ENCODE results near the gene APOO. TPM values are rescaled to one million over a fixed set of nuclear protein-coding genes. Genes with fewer than 3 reads are reported as not detected.

APOO gene
- total and polyA plus RNA-seq, 2 of the 13 experiments (the other 11 are each of a cell fraction or from before 2014, with no cell fraction given), result 9.7 to 22.1 TPM

- TF ChIP-seq, protein P1, sequence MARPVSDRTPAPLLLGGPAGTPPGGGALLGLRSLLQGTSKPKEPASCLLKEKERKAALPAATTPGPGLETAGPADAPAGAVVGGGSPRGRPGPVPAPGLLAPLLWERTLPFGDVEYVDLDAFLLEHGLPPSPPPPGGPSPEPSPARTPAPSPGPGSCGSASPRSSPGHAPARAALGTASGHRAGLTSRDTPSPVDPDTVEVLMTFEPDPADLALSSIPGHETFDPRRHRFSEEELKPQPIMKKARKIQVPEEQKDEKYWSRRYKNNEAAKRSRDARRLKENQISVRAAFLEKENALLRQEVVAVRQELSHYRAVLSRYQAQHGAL (CRISPR knock-in tag; IDR thresholded peaks at IDR 0.05; ENCODE audit: not compliant biosample characterization), result no peak
- no peak for TF ChIP-seq ZNF253 (CRISPR knock-in tag; IDR thresholded peaks at IDR 0.05; ENCODE audit: borderline replicate concordance)
- peak; percentile 81 for TF ChIP-seq ZNF564 (CRISPR knock-in tag; IDR thresholded peaks at IDR 0.05)
- peak; percentile 57; the same call in 1 of the 2 replicates for TF ChIP-seq ETV5 (CRISPR knock-in tag; IDR thresholded peaks at IDR 0.05; ENCODE audit: borderline replicate concordance)
- no peak for TF ChIP-seq SIN3A (IDR thresholded peaks at IDR 0.05; ENCODE audit: borderline replicate concordance, low read depth, low read length)
- TF ChIP-seq NR2F2 (IDR thresholded peaks at IDR 0.05; ENCODE audit: borderline replicate concordance, low read depth), result 0 out of 2 replicates have a peak, but pooled peaks have one; percentile 19
- no peak for TF ChIP-seq SOX6 (IDR thresholded peaks at IDR 0.05)
- TF ChIP-seq SOX6 (CRISPR knock-in tag; IDR thresholded peaks at IDR 0.05), result peak; percentile 58; the same call in 1 of the 2 replicates
- TF ChIP-seq FOSL1 (CRISPR knock-in tag; IDR thresholded peaks at IDR 0.05; ENCODE audit: borderline replicate concordance), result no peak
- TF ChIP-seq ZNF496 (CRISPR knock-in tag; IDR thresholded peaks at IDR 0.05; ENCODE audit: insufficient replicate concordance), result no peak
- peak; percentile 27; the same call in 1 of the 2 replicates for TF ChIP-seq GFI1 (CRISPR knock-in tag; IDR thresholded peaks at IDR 0.05; ENCODE audit: borderline replicate concordance)
- no peak for TF ChIP-seq ZZZ3 (CRISPR knock-in tag; IDR thresholded peaks at IDR 0.05; ENCODE audit: borderline replicate concordance)
- TF ChIP-seq, protein P2, sequence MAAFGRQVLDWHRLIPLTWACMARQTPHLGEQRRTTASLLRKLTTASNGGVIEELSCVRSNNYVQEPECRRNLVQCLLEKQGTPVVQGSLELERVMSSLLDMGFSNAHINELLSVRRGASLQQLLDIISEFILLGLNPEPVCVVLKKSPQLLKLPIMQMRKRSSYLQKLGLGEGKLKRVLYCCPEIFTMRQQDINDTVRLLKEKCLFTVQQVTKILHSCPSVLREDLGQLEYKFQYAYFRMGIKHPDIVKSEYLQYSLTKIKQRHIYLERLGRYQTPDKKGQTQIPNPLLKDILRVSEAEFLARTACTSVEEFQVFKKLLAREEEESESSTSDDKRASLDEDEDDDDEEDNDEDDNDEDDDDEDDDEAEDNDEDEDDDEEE (CRISPR knock-in tag; IDR thresholded peaks at IDR 0.05), result no peak
- TF ChIP-seq RARA (CRISPR knock-in tag; IDR thresholded peaks at IDR 0.05), result peak; percentile 60
- TF ChIP-seq FOXO1 (CRISPR knock-in tag; IDR thresholded peaks at IDR 0.05), result 0 out of 2 replicates have a peak, but pooled peaks have one; percentile 38
- TF ChIP-seq MEIS1 (CRISPR knock-in tag; IDR thresholded peaks at IDR 0.05; ENCODE audit: borderline replicate concordance), result no peak
- TF ChIP-seq HNF4G (IDR thresholded peaks at IDR 0.05; ENCODE audit: borderline replicate concordance, low read depth, low read length), result peak; percentile 51; the same call in 1 of the 2 replicates
- no peak for TF ChIP-seq HNF4G (CRISPR knock-in tag; IDR thresholded peaks at IDR 0.05; ENCODE audit: borderline replicate concordance, low read depth)
- TF ChIP-seq MIXL1 (CRISPR knock-in tag; IDR thresholded peaks at IDR 0.05), result peak; percentile 35; the same call in 1 of the 2 replicates
- no peak for TF ChIP-seq FOXA1 (IDR thresholded peaks at IDR 0.05)
- TF ChIP-seq FOXA1 (CRISPR knock-in tag; IDR thresholded peaks at IDR 0.05), result no peak
- TF ChIP-seq HDAC1 (CRISPR knock-in tag; IDR thresholded peaks at IDR 0.05), result peak; percentile 43; the same call in 1 of the 2 replicates
- TF ChIP-seq HNF4A (CRISPR knock-in tag; IDR thresholded peaks at IDR 0.05), result peak; percentile 72
- TF ChIP-seq MXI1 (IDR thresholded peaks at IDR 0.05; ENCODE audit: borderline replicate concordance, low read depth, low read length), result no peak
- TF ChIP-seq, protein P3, sequence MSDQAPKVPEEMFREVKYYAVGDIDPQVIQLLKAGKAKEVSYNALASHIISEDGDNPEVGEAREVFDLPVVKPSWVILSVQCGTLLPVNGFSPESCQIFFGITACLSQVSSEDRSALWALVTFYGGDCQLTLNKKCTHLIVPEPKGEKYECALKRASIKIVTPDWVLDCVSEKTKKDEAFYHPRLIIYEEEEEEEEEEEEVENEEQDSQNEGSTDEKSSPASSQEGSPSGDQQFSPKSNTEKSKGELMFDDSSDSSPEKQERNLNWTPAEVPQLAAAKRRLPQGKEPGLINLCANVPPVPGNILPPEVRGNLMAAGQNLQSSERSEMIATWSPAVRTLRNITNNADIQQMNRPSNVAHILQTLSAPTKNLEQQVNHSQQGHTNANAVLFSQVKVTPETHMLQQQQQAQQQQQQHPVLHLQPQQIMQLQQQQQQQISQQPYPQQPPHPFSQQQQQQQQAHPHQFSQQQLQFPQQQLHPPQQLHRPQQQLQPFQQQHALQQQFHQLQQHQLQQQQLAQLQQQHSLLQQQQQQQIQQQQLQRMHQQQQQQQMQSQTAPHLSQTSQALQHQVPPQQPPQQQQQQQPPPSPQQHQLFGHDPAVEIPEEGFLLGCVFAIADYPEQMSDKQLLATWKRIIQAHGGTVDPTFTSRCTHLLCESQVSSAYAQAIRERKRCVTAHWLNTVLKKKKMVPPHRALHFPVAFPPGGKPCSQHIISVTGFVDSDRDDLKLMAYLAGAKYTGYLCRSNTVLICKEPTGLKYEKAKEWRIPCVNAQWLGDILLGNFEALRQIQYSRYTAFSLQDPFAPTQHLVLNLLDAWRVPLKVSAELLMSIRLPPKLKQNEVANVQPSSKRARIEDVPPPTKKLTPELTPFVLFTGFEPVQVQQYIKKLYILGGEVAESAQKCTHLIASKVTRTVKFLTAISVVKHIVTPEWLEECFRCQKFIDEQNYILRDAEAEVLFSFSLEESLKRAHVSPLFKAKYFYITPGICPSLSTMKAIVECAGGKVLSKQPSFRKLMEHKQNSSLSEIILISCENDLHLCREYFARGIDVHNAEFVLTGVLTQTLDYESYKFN (CRISPR knock-in tag; conservative IDR thresholded peaks at IDR 0.05), result peak; percentile 87
- no peak for TF ChIP-seq ZSCAN29 (CRISPR knock-in tag; conservative IDR thresholded peaks at IDR 0.05)
Observed at GRCh38 chrX:23844502-23845138, 63.1 kb downstream of the APOO start (continued).
